Bronchial epithelial cell (primary cell): ENCODE measurements around the gene CPLX3. TPM values are rescaled to one million over a fixed set of nuclear protein-coding genes. Genes with fewer than 3 reads are reported as not detected.

ENCODE experiments used
- DNase-seq: peaks from one replicate; pipeline ENCODE4 v3.0.0-alpha.2; 2010; ENCODE audit warnings: low read depth
- FAIRE-seq: peaks from 2 replicates; lab custom pipeline; 2011; peaks lifted over from hg19 to GRCh38; lab: Jason Lieb, UNC
- H3K27me3 ChIP-seq: 2 replicates; pipeline ENCODE4 v1.5.1; 2011; ENCODE audit warnings: low read length; ENCODE audit not compliant: control insufficient read depth, insufficient read depth
- H3K36me3 ChIP-seq: 2 replicates; pipeline ENCODE4 v1.5.1; 2011; ENCODE audit warnings: low read length; ENCODE audit not compliant: control insufficient read depth, insufficient read depth
- H3K4me3 ChIP-seq: 2 replicates; pipeline ENCODE4 v1.5.1; 2011; ENCODE audit warnings: mild to moderate bottlenecking, low read depth, low read length, control low read depth
- CTCF ChIP-seq: IDR thresholded peaks from 2 replicates; pipeline ENCODE4 v1.5.1; 2011; ENCODE audit warnings: mild to moderate bottlenecking, moderate library complexity, low read length, control low read depth, inconsistent platforms; ENCODE audit not compliant: insufficient read depth, severe bottlenecking
- total RNA-seq: library from RNA; depleted of rRNA; stranded (reverse); fragments of >200 nt; gene quantifications from 2 replicates; pipeline ENCODE4 v1.2.1, GENCODE V29; 2014

Gene CPLX3
- total RNA-seq, 1 donor from 2014 or later, result not detected

- DNase-seq (no peak), FAIRE-seq (no peak)
- peaks cover 20% of the 10 kb centered on the region for H3K36me3 ChIP-seq
- TF ChIP-seq CTCF, result no peak
- H3K4me3 ChIP-seq, result no peak overlapping the region
- no peaks in the 10 kb centered on the region for H3K27me3 ChIP-seq
Measured at GRCh38 chr15:74836846-74837245, 10.4 kb downstream of the CPLX3 start.

DNA sequence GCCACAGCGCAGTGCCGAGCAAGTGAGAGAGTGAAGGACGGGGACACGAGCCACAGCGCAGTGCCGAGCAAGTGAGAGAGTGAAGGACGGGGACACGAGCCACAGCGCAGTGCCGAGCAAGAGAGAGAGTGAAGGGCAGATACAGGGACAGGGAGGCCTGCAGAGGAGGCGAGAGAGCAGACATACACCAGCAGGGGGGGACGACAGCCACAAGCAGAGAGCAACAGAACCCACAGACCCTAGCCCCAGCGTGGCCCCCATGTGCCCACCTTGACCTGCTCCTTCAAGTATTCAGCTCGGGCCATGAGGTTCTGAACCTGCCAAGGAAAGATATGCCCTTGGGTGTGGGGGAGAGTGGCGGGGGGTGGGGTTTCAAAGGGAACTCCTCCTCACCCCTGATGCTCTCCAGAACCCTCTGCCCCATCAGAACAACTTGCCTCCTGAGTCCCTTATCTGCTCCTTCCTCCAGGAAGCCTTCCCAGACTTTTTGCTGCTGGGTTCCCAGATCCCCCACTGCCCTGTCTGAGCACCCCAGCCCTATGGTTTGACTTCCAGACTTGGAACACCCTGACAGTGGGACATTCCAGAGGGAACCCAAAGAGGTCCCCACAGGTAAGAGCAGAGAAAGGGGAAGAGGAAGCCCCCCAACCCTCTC lies 11.2 kb downstream of the CPLX3 start:
- DNase-seq (no peak), FAIRE-seq (no peak)
- TF ChIP-seq CTCF, result no peak
- Histone ChIP-seq H3K27me3 (no peaks in the 10 kb centered on the region), H3K4me3 (no peak overlapping the region), H3K36me3 (peaks cover 21% of the 10 kb centered on the region)

GRCh38 chr15:74838137-74838516 lies 11.7 kb downstream of the CPLX3 start:
- H3K36me3 ChIP-seq, result peaks cover 21% of the 10 kb centered on the region
- DNase-seq, result no peak
- no peaks in the 10 kb centered on the region for H3K27me3 ChIP-seq
- TF ChIP-seq CTCF, result no peak
- H3K4me3 ChIP-seq, result no peak overlapping the region
- FAIRE-seq, result no peak

GRCh38 chr15:74838746-74839525 lies 12.5 kb downstream of the CPLX3 start:
- Histone ChIP-seq H3K4me3 (no peak overlapping the region), H3K27me3 (no peaks in the 10 kb centered on the region), H3K36me3 (peaks cover 21% of the 10 kb centered on the region)
- FAIRE-seq (no peak), DNase-seq (no peak)
- no peak for TF ChIP-seq CTCF

DNA sequence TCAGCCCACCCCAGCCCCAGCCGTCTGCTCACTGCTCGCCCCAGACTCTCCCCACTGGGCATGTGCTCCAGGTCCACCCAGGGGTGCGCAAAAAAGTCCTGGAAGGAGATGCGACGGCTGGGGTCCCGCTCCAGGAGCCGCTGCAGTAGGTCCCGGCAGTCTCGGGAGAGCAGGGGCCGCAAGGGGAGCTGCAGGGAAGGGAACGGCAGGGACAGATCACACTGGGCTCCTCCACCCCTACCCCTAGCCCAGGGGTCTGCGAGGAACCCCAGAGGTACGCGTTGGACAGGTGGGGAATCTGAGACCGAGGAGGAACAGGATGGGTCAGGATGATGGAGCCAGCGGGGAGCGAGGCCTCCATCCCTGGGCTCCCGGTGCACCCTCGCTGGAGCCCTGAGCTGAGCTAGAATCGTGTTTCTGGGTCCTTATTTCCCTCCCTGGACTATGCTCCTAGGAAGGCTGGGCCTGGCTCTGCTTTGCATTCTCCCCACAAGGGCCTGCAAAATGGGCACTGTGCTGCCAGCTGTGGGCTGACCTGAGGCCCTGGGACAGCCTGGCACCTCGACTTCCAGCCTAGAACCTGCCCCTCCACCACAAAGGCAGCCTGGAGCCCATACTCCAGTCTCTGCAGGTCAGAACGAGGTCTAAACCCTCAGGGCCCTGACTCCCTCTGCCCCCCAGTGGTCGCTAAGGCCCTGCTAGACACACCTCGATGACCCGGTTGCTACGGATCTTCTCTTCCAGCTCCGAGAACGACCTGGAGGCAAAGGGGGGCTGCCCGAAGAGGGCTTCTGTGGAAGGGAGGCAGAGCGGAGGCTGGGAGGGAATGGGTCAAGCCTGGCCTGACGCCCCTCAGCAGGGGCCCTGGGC lies 13.3 kb downstream of the CPLX3 start:
- no peak for DNase-seq
- FAIRE-seq, result no peak

More for the DNA sequence above, 13.3 kb downstream of the CPLX3 start:
- Histone ChIP-seq H3K27me3 (no peaks in the 10 kb centered on the region), H3K4me3 (no peak overlapping the region), H3K36me3 (peaks cover 24% of the 10 kb centered on the region)
- peak; percentile 7 for TF ChIP-seq CTCF
